Measurements from ENCODE around the gene PKD1L1. TPM values are rescaled to one million over a fixed set of nuclear protein-coding genes. Genes with fewer than 3 reads are reported as not detected.

Gene PKD1L1
- polyA plus RNA-seq, 4 donors = 0.42 to 1.2 TPM; not detected in 2

DNA sequence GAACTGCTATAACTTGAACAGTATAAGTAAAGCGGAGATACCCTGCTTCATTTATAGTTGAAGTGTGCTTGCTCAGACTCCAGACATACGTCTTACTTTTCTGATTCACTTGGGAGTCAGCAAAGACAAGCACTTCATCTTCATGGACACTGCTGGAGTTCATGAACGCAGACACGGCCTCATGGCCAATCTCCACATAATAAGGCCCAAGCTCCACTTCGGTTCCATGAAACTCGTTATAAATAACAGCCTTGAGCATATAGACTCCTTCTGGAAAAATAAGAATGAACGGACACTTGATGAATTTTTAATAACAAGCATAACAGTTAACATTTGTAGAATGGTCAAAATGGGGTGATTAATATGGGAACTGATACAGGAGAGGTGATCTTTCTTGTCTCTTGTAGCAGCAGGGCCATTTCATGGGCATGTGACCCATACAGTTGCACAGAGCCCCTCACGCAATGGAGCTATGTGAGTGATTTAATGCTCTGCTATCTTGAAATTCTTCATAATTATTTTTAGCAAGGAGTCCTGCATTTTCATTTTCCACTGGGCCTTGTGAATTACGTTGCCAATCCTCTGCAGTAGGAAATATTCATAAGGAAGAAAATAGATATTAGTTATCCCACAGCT is 40.2 kb downstream of the PKD1L1 start:
- WGBS, 3 donors = 92 to 95% (median 92%) methylated on average over 9 of the region's 9 CpGs
- no peak for FAIRE-seq

GRCh38 chr7:47906883-47907282 is 41.4 kb downstream of the PKD1L1 start:
- no peaks in the 10 kb centered on the region for H3K36me3 ChIP-seq (ENCODE audit: control insufficient read depth in 3 of 3, insufficient read depth in 2 of 3, low read depth in 1 of 3, low read length in 3 of 3)
- no peaks in the 10 kb centered on the region for H3K9me3 ChIP-seq (ENCODE audit: control insufficient read depth in 2 of 2, insufficient read depth in 1 of 2, low read depth in 1 of 2, low read length in 1 of 2)
- FAIRE-seq (no peak), DNase-seq (no peak)
- H3K27me3 ChIP-seq (ENCODE audit: control insufficient read depth in 3 of 3, insufficient read depth in 3 of 3, low read length in 3 of 3) = no peaks in the 10 kb centered on the region
- no peaks in the 10 kb centered on the region for H3K4me1 ChIP-seq (ENCODE audit: control insufficient read depth in 3 of 3, insufficient read depth in 2 of 3, low read depth in 1 of 3, low read length in 2 of 3)
- WGBS, 3 donors = 58 to 75% (median 60%) methylated on average over 3 of the region's 3 CpGs
- no peak overlapping the region for H3K4me3 ChIP-seq (ENCODE audit: low read depth in 1 of 3, low read length in 3 of 3)
- H3K27ac ChIP-seq (ENCODE audit: low read depth in 1 of 3, low read length in 2 of 3) = no peak overlapping the region

More for the DNA sequence above, 40.2 kb downstream of the PKD1L1 start:
- no peaks in the 10 kb centered on the region for H3K4me1 ChIP-seq (ENCODE audit: control insufficient read depth in 3 of 3, insufficient read depth in 2 of 3, low read depth in 1 of 3, low read length in 2 of 3)
- H3K9me3 ChIP-seq (ENCODE audit: control insufficient read depth in 2 of 2, insufficient read depth in 1 of 2, low read depth in 1 of 2, low read length in 1 of 2) = no peaks in the 10 kb centered on the region
- H3K4me3 ChIP-seq (ENCODE audit: low read depth in 1 of 3, low read length in 3 of 3) = no peak overlapping the region
- no peak overlapping the region for H3K27ac ChIP-seq (ENCODE audit: low read depth in 1 of 3, low read length in 2 of 3)
- no peaks in the 10 kb centered on the region for H3K36me3 ChIP-seq (ENCODE audit: control insufficient read depth in 3 of 3, insufficient read depth in 2 of 3, low read depth in 1 of 3, low read length in 3 of 3)
- no peaks in the 10 kb centered on the region for H3K27me3 ChIP-seq (ENCODE audit: control insufficient read depth in 3 of 3, insufficient read depth in 3 of 3, low read length in 3 of 3)
- no peak for DNase-seq

DNA sequence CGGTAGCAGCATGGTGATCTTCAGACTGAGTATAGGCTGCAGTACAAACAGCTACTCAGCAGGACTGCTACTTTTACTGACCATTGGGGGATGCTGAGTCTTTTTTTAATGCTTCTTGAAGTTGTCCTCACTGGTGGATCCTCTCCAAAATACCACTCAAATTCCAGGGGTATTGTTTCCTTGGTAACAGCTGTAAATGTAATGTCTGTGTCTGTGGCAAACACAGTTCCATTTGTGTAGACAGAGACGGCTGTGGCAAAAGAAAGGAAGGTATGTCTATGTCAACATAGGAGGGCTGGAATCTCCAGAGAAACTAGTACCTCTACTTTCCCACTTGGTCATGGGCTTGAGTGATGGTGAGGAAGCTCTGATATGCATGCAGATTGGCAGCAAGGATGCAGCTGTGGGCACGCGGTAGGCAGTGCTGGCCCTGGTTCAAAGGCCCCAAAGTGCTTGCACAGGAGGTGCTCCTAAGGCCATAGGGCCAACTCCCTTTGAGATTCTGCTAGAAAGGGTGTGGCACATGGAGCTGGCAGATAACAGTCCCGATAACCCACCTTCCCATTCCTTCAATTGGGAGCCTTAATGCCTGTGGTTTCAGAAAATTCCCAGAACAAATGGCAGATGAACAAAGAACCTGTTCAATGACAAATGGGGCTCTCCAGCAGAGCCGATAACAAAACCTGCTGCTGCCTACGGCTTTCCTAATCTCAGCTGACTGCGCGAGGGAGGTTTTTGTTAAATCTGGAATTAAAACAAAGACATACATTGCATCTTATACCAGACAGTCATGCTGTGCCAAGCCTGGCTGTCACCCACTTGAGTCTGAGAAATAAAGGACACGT is 43.0 kb downstream of the PKD1L1 start:
- no peaks in the 10 kb centered on the region for H3K27me3 ChIP-seq (ENCODE audit: control insufficient read depth in 3 of 3, insufficient read depth in 3 of 3, low read length in 3 of 3)
- no peak for FAIRE-seq
- WGBS, 3 donors = 53 to 72% (median 59%) methylated on average over 10 of the region's 10 CpGs

DNA sequence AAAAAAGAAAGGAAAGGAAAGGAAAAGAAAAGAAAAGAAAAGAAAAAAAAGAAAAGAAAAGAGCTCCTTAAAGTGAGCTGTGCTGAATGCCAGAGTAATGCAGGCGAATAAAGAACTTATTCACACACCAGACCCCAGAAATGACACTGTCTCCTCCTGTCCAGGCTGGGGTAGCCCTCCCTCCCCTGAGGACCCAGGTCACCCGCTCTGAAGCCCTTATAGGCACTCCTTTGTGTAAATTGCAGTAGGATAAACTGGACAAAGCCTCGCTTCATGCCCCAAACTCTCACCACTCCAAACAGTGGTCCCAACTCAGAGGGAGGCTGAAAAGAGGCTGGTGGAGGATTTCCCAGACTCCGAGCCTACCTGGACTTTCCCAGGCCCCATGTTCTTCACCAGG is 46.3 kb downstream of the PKD1L1 start:
- no peaks in the 10 kb centered on the region for H3K27me3 ChIP-seq (ENCODE audit: control insufficient read depth in 3 of 3, insufficient read depth in 3 of 3, low read length in 3 of 3)
- H3K27ac ChIP-seq (ENCODE audit: low read depth in 1 of 3, low read length in 2 of 3) = no peak overlapping the region
- no peaks in the 10 kb centered on the region for H3K4me1 ChIP-seq (ENCODE audit: control insufficient read depth in 3 of 3, insufficient read depth in 2 of 3, low read depth in 1 of 3, low read length in 2 of 3)
- 80 to 92% (median 87%) methylated on average over 4 of the region's 4 CpGs for WGBS, 3 donors
- H3K36me3 ChIP-seq (ENCODE audit: control insufficient read depth in 3 of 3, insufficient read depth in 2 of 3, low read depth in 1 of 3, low read length in 3 of 3) = no peaks in the 10 kb centered on the region
- H3K4me3 ChIP-seq (ENCODE audit: low read depth in 1 of 3, low read length in 3 of 3) = no peak overlapping the region
- H3K9me3 ChIP-seq (ENCODE audit: control insufficient read depth in 2 of 2, insufficient read depth in 1 of 2, low read depth in 1 of 2, low read length in 1 of 2) = no peaks in the 10 kb centered on the region
- DNase-seq (no peak), FAIRE-seq (no peak)

More for the DNA sequence above, 43.0 kb downstream of the PKD1L1 start:
- no peak overlapping the region for H3K4me3 ChIP-seq (ENCODE audit: low read depth in 1 of 3, low read length in 3 of 3)
- no peak overlapping the region for H3K27ac ChIP-seq (ENCODE audit: low read depth in 1 of 3, low read length in 2 of 3)
- no peaks in the 10 kb centered on the region for H3K4me1 ChIP-seq (ENCODE audit: control insufficient read depth in 3 of 3, insufficient read depth in 2 of 3, low read depth in 1 of 3, low read length in 2 of 3)
- H3K9me3 ChIP-seq (ENCODE audit: control insufficient read depth in 2 of 2, insufficient read depth in 1 of 2, low read depth in 1 of 2, low read length in 1 of 2) = no peaks in the 10 kb centered on the region
- no peak for DNase-seq
- H3K36me3 ChIP-seq (ENCODE audit: control insufficient read depth in 3 of 3, insufficient read depth in 2 of 3, low read depth in 1 of 3, low read length in 3 of 3) = no peaks in the 10 kb centered on the region

DNA sequence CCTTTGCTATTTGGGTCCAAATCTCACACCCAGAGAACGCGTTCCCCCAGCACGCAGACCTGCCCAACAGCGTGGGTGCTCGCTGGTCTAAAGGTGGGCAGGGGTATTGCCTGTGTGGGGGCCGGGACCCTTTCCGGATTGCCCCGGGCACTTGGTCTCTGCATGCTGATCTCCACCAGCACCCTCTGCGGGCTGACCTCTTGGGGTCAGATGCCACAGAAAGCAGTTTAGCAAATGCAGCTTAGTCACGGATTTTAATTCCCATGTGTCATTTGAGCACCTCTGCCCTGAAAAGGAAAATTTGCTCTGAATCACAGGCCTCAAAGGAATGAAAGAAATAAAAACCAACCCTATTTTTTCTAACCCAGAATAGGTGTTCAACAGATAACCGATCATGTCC is 46.7 kb downstream of the PKD1L1 start:
- no peaks in the 10 kb centered on the region for H3K4me1 ChIP-seq (ENCODE audit: control insufficient read depth in 3 of 3, insufficient read depth in 2 of 3, low read depth in 1 of 3, low read length in 2 of 3)
- H3K9me3 ChIP-seq (ENCODE audit: control insufficient read depth in 2 of 2, insufficient read depth in 1 of 2, low read depth in 1 of 2, low read length in 1 of 2) = no peaks in the 10 kb centered on the region
- FAIRE-seq (no peak), DNase-seq (no peak)
- no peaks in the 10 kb centered on the region for H3K36me3 ChIP-seq (ENCODE audit: control insufficient read depth in 3 of 3, insufficient read depth in 2 of 3, low read depth in 1 of 3, low read length in 3 of 3)
- no peaks in the 10 kb centered on the region for H3K27me3 ChIP-seq (ENCODE audit: control insufficient read depth in 3 of 3, insufficient read depth in 3 of 3, low read length in 3 of 3)
- 85 to 89% (median 88%) methylated on average over 11 of the region's 11 CpGs for WGBS, 3 donors
- no peak overlapping the region for H3K27ac ChIP-seq (ENCODE audit: low read depth in 1 of 3, low read length in 2 of 3)
- no peak overlapping the region for H3K4me3 ChIP-seq (ENCODE audit: low read depth in 1 of 3, low read length in 3 of 3)

- no peaks in the 10 kb centered on the region for H3K4me1 ChIP-seq (ENCODE audit: control insufficient read depth in 3 of 3, insufficient read depth in 2 of 3, low read depth in 1 of 3, low read length in 2 of 3)
- DNase-seq (no peak), FAIRE-seq (no peak)
- no peak overlapping the region for H3K4me3 ChIP-seq (ENCODE audit: low read depth in 1 of 3, low read length in 3 of 3)
- WGBS, 3 donors = 72 to 85% (median 73%) methylated on average over 4 of the region's 4 CpGs
- no peaks in the 10 kb centered on the region for H3K36me3 ChIP-seq (ENCODE audit: control insufficient read depth in 3 of 3, insufficient read depth in 2 of 3, low read depth in 1 of 3, low read length in 3 of 3)
- no peaks in the 10 kb centered on the region for H3K9me3 ChIP-seq (ENCODE audit: control insufficient read depth in 2 of 2, insufficient read depth in 1 of 2, low read depth in 1 of 2, low read length in 1 of 2)
- no peak overlapping the region for H3K27ac ChIP-seq (ENCODE audit: low read depth in 1 of 3, low read length in 2 of 3)
- H3K27me3 ChIP-seq (ENCODE audit: control insufficient read depth in 3 of 3, insufficient read depth in 3 of 3, low read length in 3 of 3) = no peaks in the 10 kb centered on the region
These were observed 50.4 kb downstream of the PKD1L1 start for GRCh38 chr7:47897831-47898230.

- DNase-seq = no peak
- H3K9me3 ChIP-seq (ENCODE audit: control insufficient read depth in 2 of 2, insufficient read depth in 1 of 2, low read depth in 1 of 2, low read length in 1 of 2) = no peaks in the 10 kb centered on the region
- no peaks in the 10 kb centered on the region for H3K4me1 ChIP-seq (ENCODE audit: control insufficient read depth in 3 of 3, insufficient read depth in 2 of 3, low read depth in 1 of 3, low read length in 2 of 3)
- 72 to 80% (median 73%) methylated on average over 9 of the region's 9 CpGs for WGBS, 3 donors
- FAIRE-seq = no peak
- H3K27ac ChIP-seq (ENCODE audit: low read depth in 1 of 3, low read length in 2 of 3) = no peak overlapping the region
- no peak overlapping the region for H3K4me3 ChIP-seq (ENCODE audit: low read depth in 1 of 3, low read length in 3 of 3)
- H3K27me3 ChIP-seq (ENCODE audit: control insufficient read depth in 3 of 3, insufficient read depth in 3 of 3, low read length in 3 of 3) = no peaks in the 10 kb centered on the region
- H3K36me3 ChIP-seq (ENCODE audit: control insufficient read depth in 3 of 3, insufficient read depth in 2 of 3, low read depth in 1 of 3, low read length in 3 of 3) = no peaks in the 10 kb centered on the region
These were observed 51.4 kb downstream of the PKD1L1 start for GRCh38 chr7:47896809-47897423.

DNA sequence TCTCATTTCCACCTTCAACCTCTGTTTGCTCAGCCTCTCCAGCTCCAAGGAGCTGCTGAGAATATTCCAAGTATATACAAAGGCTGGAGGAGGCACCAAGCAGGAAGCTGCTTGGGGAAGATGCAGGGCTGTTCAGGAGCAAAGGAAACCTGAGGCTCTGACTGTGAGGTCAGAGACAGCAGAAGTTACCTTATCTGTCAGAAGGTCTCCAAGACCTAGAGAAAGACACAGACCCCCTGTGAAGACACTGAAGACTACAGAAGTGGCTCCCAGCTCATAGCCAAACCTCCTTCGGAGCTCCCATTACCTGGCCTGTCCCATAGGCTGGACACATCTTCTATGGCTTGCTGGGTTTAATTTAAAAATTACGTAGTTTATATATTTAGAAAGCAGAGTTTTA is 53.2 kb downstream of the PKD1L1 start:
- no peak for FAIRE-seq
- no peak overlapping the region for H3K27ac ChIP-seq (ENCODE audit: low read depth in 1 of 3, low read length in 2 of 3)
- H3K27me3 ChIP-seq (ENCODE audit: control insufficient read depth in 3 of 3, insufficient read depth in 3 of 3, low read length in 3 of 3) = no peaks in the 10 kb centered on the region
- no peaks in the 10 kb centered on the region for H3K36me3 ChIP-seq (ENCODE audit: control insufficient read depth in 3 of 3, insufficient read depth in 2 of 3, low read depth in 1 of 3, low read length in 3 of 3)
- H3K9me3 ChIP-seq (ENCODE audit: control insufficient read depth in 2 of 2, insufficient read depth in 1 of 2, low read depth in 1 of 2, low read length in 1 of 2) = no peaks in the 10 kb centered on the region
- H3K4me1 ChIP-seq (ENCODE audit: control insufficient read depth in 3 of 3, insufficient read depth in 2 of 3, low read depth in 1 of 3, low read length in 2 of 3) = no peaks in the 10 kb centered on the region
- WGBS, 3 donors = 75 to 85% (median 81%) methylated on average over 2 of the region's 2 CpGs
- no peak for DNase-seq
- no peak overlapping the region for H3K4me3 ChIP-seq (ENCODE audit: low read depth in 1 of 3, low read length in 3 of 3)

Measured in small intestine (tissue), 7 donors.